Inferior parietal cortex (tissue), 1 donor: ENCODE measurements around the gene CRIP3.

Experiments
- DNase-seq: peaks from one replicate; pipeline ENCODE4 v3.0.0-alpha.2; 2016; ENCODE audit errors: extremely low spot score

The CRIP3 gene

GRCh38 chr6:43287717-43288679, 20.6 kb downstream of the CRIP3 start:
- no peak for DNase-seq

- no peak for DNase-seq
Observed at GRCh38 chr6:43286980-43287716, 21.5 kb downstream of the CRIP3 start.

- DNase-seq, result no peak
Observed at GRCh38 chr6:43286456-43286979, 22.1 kb downstream of the CRIP3 start.

- no peak for DNase-seq
Observed at GRCh38 chr6:43285832-43286231, 22.8 kb downstream of the CRIP3 start.

- DNase-seq, result no peak
Observed at GRCh38 chr6:43284991-43285781, 23.4 kb downstream of the CRIP3 start.

GRCh38 chr6:43283905-43284304, 24.7 kb downstream of the CRIP3 start:
- DNase-seq, result no peak

- DNase-seq, result no peak
Observed at GRCh38 chr6:43283514-43283901, 25.1 kb downstream of the CRIP3 start.

GRCh38 chr6:43282636-43283513, 25.8 kb downstream of the CRIP3 start:
- no peak for DNase-seq

GRCh38 chr6:43282060-43282459, 26.6 kb downstream of the CRIP3 start:
- DNase-seq, result no peak

- no peak for DNase-seq
Observed at GRCh38 chr6:43280234-43280633, 28.4 kb downstream of the CRIP3 start.

- DNase-seq, result no peak
Observed at GRCh38 chr6:43278524-43279078, 30.0 kb downstream of the CRIP3 start.

- DNase-seq, result no peak
Observed at GRCh38 chr6:43277643-43278523, 30.7 kb downstream of the CRIP3 start.

- DNase-seq, result no peak
Observed at GRCh38 chr6:43277306-43277642, 31.4 kb downstream of the CRIP3 start.

GRCh38 chr6:43276577-43277305, 31.9 kb downstream of the CRIP3 start:
- DNase-seq, result no peak

GRCh38 chr6:43275801-43276576, 32.6 kb downstream of the CRIP3 start:
- no peak for DNase-seq

- DNase-seq, result no peak
Observed at GRCh38 chr6:43274916-43275597, 33.6 kb downstream of the CRIP3 start.

- no peak for DNase-seq
Observed at GRCh38 chr6:43274127-43274915, 34.3 kb downstream of the CRIP3 start.
